Lower leg skin (tissue), 3 donors: Measurements from ENCODE around the gene NOLC1.

Source experiments
- POLR2A ChIP-seq, 2 donors: fragments of 450-650 bp; IDR thresholded peaks; one replicate each; pipeline ENCODE4 v1.6.1; 2016 to 2017; ENCODE audit warnings: antibody characterized with exemption in 2 of 2, mild to moderate bottlenecking in 1 of 2, moderate library complexity in 1 of 2
- TF ChIP-seq, protein P1 (sequence below), 3 donors: fragments of 450-650 bp; IDR thresholded peaks; one replicate each; pipeline ENCODE4 v1.5.1; 2016; ENCODE audit warnings: antibody characterized with exemption in 3 of 3, mild to moderate bottlenecking in 3 of 3, moderate library complexity in 2 of 3

DNA sequence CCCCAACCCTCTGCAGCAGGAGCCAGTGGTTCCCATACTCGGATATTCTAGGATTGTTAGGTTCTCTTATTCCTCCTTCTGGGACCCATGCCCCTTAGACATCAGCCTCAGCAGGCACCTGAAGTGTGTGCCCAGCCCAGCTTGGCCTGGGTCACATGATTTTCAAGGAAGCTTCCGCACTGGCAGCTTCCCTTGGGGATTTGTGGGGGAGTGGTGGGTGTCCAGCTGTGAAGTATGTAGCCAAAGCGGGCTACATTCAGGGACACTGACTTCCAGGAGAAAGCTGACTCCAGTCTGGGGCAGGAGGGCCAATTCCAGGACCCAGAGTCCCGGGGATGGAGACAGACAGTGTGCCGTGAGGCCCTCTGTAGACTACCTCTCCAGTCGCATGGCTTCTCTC, 33.3 kb upstream of the NOLC1 start:
- TF ChIP-seq, protein P1, sequence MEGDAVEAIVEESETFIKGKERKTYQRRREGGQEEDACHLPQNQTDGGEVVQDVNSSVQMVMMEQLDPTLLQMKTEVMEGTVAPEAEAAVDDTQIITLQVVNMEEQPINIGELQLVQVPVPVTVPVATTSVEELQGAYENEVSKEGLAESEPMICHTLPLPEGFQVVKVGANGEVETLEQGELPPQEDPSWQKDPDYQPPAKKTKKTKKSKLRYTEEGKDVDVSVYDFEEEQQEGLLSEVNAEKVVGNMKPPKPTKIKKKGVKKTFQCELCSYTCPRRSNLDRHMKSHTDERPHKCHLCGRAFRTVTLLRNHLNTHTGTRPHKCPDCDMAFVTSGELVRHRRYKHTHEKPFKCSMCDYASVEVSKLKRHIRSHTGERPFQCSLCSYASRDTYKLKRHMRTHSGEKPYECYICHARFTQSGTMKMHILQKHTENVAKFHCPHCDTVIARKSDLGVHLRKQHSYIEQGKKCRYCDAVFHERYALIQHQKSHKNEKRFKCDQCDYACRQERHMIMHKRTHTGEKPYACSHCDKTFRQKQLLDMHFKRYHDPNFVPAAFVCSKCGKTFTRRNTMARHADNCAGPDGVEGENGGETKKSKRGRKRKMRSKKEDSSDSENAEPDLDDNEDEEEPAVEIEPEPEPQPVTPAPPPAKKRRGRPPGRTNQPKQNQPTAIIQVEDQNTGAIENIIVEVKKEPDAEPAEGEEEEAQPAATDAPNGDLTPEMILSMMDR (IDR thresholded peaks at IDR 0.05) = no peak
- no peak for TF ChIP-seq POLR2A (IDR thresholded peaks at IDR 0.05)
